SK-N-SH (cell line): ENCODE results near the gene DMKN.

Experiments used
- CHD2 ChIP-seq: fragments of 150-350 bp; IDR thresholded peaks from 2 replicates; pipeline ENCODE4 v1.6.1; 2018; ENCODE audit warnings: low read length; ENCODE audit not compliant: partially characterized antibody
- CTCF ChIP-seq: fragments of 200-600 bp; sonication (generic); IDR thresholded peaks from 2 replicates; pipeline ENCODE4 v1.6.1; 2017; ENCODE audit warnings: antibody characterized with exemption, mild to moderate bottlenecking, moderate library complexity
- NFIC ChIP-seq: IDR thresholded peaks from 2 replicates; pipeline ENCODE4 v1.4.0; 2012; ENCODE audit warnings: borderline replicate concordance
- SMC3 ChIP-seq: IDR thresholded peaks from 2 replicates; pipeline ENCODE4 v1.6.1; 2012; ENCODE audit warnings: low read depth, low read length, improper control_type of control experiment

GRCh38 chr19:35531291-35531690 lies 17.8 kb upstream of the DMKN start:
- TF ChIP-seq SMC3: no peak
- TF ChIP-seq CHD2: no peak
- TF ChIP-seq NFIC: no peak
- TF ChIP-seq CTCF: no peak
